Neural progenitor cell (in vitro differentiated cells): ENCODE measurements around the gene MORN5. TPM values are rescaled to one million over a fixed set of nuclear protein-coding genes. Genes with fewer than 3 reads are reported as not detected.

Source experiments
- DNase-seq: peaks from one replicate; pipeline ENCODE4 v3.0.0-alpha.2; 2016; ENCODE audit warnings: low spot score
- H2AFZ ChIP-seq: fragments of 200-600 bp; sonication (generic); replicated peaks from 2 replicates; pipeline ENCODE4 v1.6.1; 2016; ENCODE audit warnings: antibody characterized with exemption
- H3F3A ChIP-seq: fragments of 200-600 bp; sonication (generic); 2 replicates; pipeline ENCODE4 v1.6.1; 2016; ENCODE audit warnings: antibody characterized with exemption, low read depth
- H3K27ac ChIP-seq: fragments of 200-600 bp; sonication (generic); 2 replicates; pipeline ENCODE4 v1.5.1; 2016; ENCODE audit warnings: mild to moderate bottlenecking
- H3K27me3 ChIP-seq: fragments of 200-600 bp; sonication (generic); 2 replicates; pipeline ENCODE4 v1.6.1; 2016; ENCODE audit warnings: mild to moderate bottlenecking, moderate library complexity
- H3K36me3 ChIP-seq: fragments of 200-600 bp; sonication (generic); 2 replicates; pipeline ENCODE4 v1.5.1; 2016
- H3K4me1 ChIP-seq: fragments of 200-600 bp; sonication (generic); 2 replicates; pipeline ENCODE4 v1.6.1; 2016; ENCODE audit warnings: mixed run types
- H3K4me2 ChIP-seq: fragments of 200-600 bp; sonication (generic); 2 replicates; pipeline ENCODE4 v1.6.1; 2016
- H3K4me3 ChIP-seq: fragments of 200-600 bp; sonication (generic); 2 replicates; pipeline ENCODE4 v1.5.1; 2016
- H3K79me2 ChIP-seq: fragments of 200-600 bp; sonication (generic); 2 replicates; pipeline ENCODE4 v1.6.1; 2016; ENCODE audit warnings: low read depth
- H3K9ac ChIP-seq: fragments of 200-600 bp; sonication (generic); 2 replicates; pipeline ENCODE4 v1.6.1; 2016
- H3K9me3 ChIP-seq: fragments of 200-600 bp; sonication (generic); 2 replicates; pipeline ENCODE4 v1.5.1; 2016; ENCODE audit warnings: low read depth
- H4K20me1 ChIP-seq: fragments of 200-600 bp; sonication (generic); 2 replicates; pipeline ENCODE4 v1.6.1; 2016; ENCODE audit warnings: low read depth
- H3K27ac Mint-ChIP-seq: 3 replicates; pipeline ENCODE4 v1.8.0; 2021; ENCODE audit warnings: mixed read lengths
- H3K27me3 Mint-ChIP-seq: 2 replicates; pipeline ENCODE4 v1.8.0; 2022; ENCODE audit warnings: low read depth, mild to moderate bottlenecking, inconsistent platforms, moderate library complexity, mixed read lengths; ENCODE audit not compliant: insufficient read depth
- H3K36me3 Mint-ChIP-seq: 3 replicates; pipeline ENCODE4 v1.8.0; 2021; ENCODE audit warnings: mixed read lengths
- H3K4me1 Mint-ChIP-seq: 3 replicates; pipeline ENCODE4 v1.8.0; 2021; ENCODE audit warnings: mixed read lengths
- H3K4me3 Mint-ChIP-seq: 3 replicates; pipeline ENCODE4 v1.8.0; 2021; ENCODE audit warnings: mild to moderate bottlenecking, moderate library complexity, mixed read lengths
- H3K9me3 Mint-ChIP-seq: 3 replicates; pipeline ENCODE4 v1.8.0; 2020; ENCODE audit warnings: mixed read lengths
- CTCF ChIP-seq: fragments of 200-600 bp; sonication (generic); IDR thresholded peaks from 2 replicates; pipeline ENCODE4 v1.5.1; 2017; ENCODE audit warnings: antibody characterized with exemption, mild to moderate bottlenecking
- EZH2 ChIP-seq: fragments of 200-600 bp; sonication (generic); IDR thresholded peaks from 2 replicates; pipeline ENCODE4 v1.6.1; 2017; ENCODE audit warnings: antibody characterized with exemption, mild to moderate bottlenecking, moderate library complexity
- EZH2phosphoT487 ChIP-seq: fragments of 200-600 bp; sonication (generic); IDR thresholded peaks from 2 replicates; pipeline ENCODE4 v1.6.1; 2017; ENCODE audit warnings: antibody characterized with exemption
- total RNA-seq: library from RNA; depleted of rRNA; stranded (reverse); fragments of >200 nt; gene quantifications from 2 replicates; pipeline ENCODE4 v1.2.3, GENCODE V29; 2015; ENCODE audit warnings: low replicate concordance

Gene MORN5
- total RNA-seq, 1 donor from 2014 or later = 3.7 TPM

DNA sequence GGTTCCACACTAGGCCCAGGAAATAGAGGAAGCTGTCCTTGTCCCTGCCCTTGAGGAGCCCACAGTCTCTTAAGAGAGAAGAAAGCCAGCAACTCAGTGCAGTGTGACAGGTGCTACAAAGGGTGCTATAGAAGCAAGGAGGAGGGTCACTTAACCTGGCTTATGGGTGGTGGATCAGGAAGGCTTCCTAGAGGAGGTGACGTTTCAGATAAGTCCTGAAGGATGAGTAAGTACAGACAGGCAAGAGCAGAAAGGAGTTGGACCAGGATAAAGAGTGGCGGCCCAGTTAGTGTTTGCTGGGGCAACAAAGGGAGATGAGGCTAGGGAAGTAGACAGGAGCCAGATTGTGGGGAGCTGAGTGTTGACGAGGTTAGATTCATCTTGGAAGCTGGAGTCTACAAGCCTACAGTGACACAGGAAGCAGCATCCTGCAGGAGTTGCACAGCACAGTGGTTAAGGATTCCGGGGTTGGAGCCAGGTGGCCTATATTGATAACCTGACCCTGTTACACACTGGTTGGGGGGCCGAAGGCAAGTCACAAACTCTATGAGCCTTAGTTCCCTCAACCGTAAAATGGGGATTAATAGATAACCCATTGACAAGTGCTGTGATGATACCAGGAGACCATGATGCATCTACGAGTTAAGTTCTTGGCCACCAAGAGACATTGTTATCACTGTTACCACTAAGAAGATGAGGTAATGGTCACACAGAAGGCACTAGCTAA, 74.5 kb downstream of the MORN5 start:
- no peaks in the 10 kb centered on the region for H3K4me1 ChIP-seq
- no peaks in the 10 kb centered on the region for H3K9me3 ChIP-seq
- H3K27ac Mint-ChIP-seq = no peak overlapping the region
- H3K27ac ChIP-seq = no peak overlapping the region
- H3F3A ChIP-seq = peaks cover 3% of the 10 kb centered on the region
- no peak overlapping the region for H2AFZ ChIP-seq
- peaks cover 6% of the 10 kb centered on the region for H3K27me3 Mint-ChIP-seq
- H3K4me2 ChIP-seq = no peak overlapping the region
- H3K4me3 ChIP-seq = no peak overlapping the region
- H3K9me3 Mint-ChIP-seq = no peaks in the 10 kb centered on the region
- peaks cover 10% of the 10 kb centered on the region for H4K20me1 ChIP-seq
- no peak for DNase-seq
- peaks cover 1% of the 10 kb centered on the region for H3K36me3 Mint-ChIP-seq
- H3K9ac ChIP-seq = no peak overlapping the region
- peaks cover 75% of the 10 kb centered on the region for H3K27me3 ChIP-seq
- H3K79me2 ChIP-seq = no peaks in the 10 kb centered on the region
- no peaks in the 10 kb centered on the region for H3K4me1 Mint-ChIP-seq
- TF ChIP-seq EZH2 (no peak), EZH2phosphoT487 (no peak), CTCF (no peak)
- H3K36me3 ChIP-seq = no peaks in the 10 kb centered on the region
- H3K4me3 Mint-ChIP-seq = no peak overlapping the region

DNA sequence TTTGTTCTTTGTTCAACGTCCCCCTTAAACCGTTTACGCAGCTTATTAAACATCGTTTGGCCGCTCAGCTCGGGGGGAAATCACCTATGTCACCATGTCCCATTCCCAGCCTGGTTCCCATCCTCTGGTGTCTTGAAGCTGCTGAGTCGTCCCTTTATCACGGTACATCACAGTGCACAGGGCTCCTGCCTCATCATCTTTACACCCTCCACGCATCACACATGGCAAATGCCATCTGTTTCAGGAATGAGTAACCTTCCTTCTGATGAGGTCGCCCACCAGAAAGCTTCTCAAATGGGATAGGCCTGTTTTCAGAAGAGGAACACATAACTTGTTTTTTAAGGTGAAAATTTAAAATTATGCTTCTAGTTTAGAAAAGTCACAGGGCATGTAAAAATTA, 77.0 kb downstream of the MORN5 start:
- Histone ChIP-seq H3K9ac (no peak overlapping the region), H2AFZ (no peak overlapping the region), H3F3A (no peaks in the 10 kb centered on the region), H3K79me2 (no peaks in the 10 kb centered on the region), H3K36me3 (peaks cover 4% of the 10 kb centered on the region), H3K27me3 (peaks cover 50% of the 10 kb centered on the region), H3K4me1 (no peaks in the 10 kb centered on the region), H4K20me1 (no peaks in the 10 kb centered on the region), H3K9me3 (no peaks in the 10 kb centered on the region), H3K4me2 (no peak overlapping the region), H3K4me3 (no peak overlapping the region), H3K27ac (no peak overlapping the region)
- TF ChIP-seq EZH2phosphoT487 (no peak), CTCF (no peak), EZH2 (no peak)
- H3K9me3 Mint-ChIP-seq = no peaks in the 10 kb centered on the region
- H3K4me3 Mint-ChIP-seq = no peak overlapping the region
- H3K27me3 Mint-ChIP-seq = peaks cover 3% of the 10 kb centered on the region
- H3K4me1 Mint-ChIP-seq = no peaks in the 10 kb centered on the region
- H3K27ac Mint-ChIP-seq = no peak overlapping the region
- peaks cover 3% of the 10 kb centered on the region for H3K36me3 Mint-ChIP-seq
- no peak for DNase-seq

GRCh38 chr9:122239722-122240121, 80.0 kb downstream of the MORN5 start:
- no peak for DNase-seq
- TF ChIP-seq EZH2phosphoT487 = no peak
- TF ChIP-seq CTCF = no peak
- TF ChIP-seq EZH2 = no peak
- no peak overlapping the region for H3K27ac Mint-ChIP-seq

More at GRCh38 chr9:122239722-122240121, 80.0 kb downstream of the MORN5 start:
- no peaks in the 10 kb centered on the region for H3K79me2 ChIP-seq
- no peak overlapping the region for H3K4me3 Mint-ChIP-seq
- no peaks in the 10 kb centered on the region for H3F3A ChIP-seq
- no peaks in the 10 kb centered on the region for H3K9me3 Mint-ChIP-seq
- H3K27ac ChIP-seq = no peak overlapping the region
- H3K27me3 ChIP-seq = peaks cover 20% of the 10 kb centered on the region
- H3K4me1 ChIP-seq = no peaks in the 10 kb centered on the region
- peaks cover 4% of the 10 kb centered on the region for H3K36me3 ChIP-seq
- H3K4me2 ChIP-seq = no peak overlapping the region
- H3K4me1 Mint-ChIP-seq = no peaks in the 10 kb centered on the region
- H3K9ac ChIP-seq = no peak overlapping the region
- H3K27me3 Mint-ChIP-seq = no peaks in the 10 kb centered on the region
- H2AFZ ChIP-seq = no peak overlapping the region
- H3K4me3 ChIP-seq = no peak overlapping the region
- no peaks in the 10 kb centered on the region for H3K9me3 ChIP-seq
- no peaks in the 10 kb centered on the region for H4K20me1 ChIP-seq
- H3K36me3 Mint-ChIP-seq = peaks cover 12% of the 10 kb centered on the region
